Gastroesophageal sphincter (tissue), 3 donors: ENCODE measurements around the gene TPT1.

Experiments
- EP300 ChIP-seq: sonication (generic); formaldehyde crosslinking; IDR thresholded peaks from one replicate; pipeline ENCODE4 v1.6.1; 2017; ENCODE audit warnings: antibody characterized with exemption, mild to moderate bottlenecking
- POLR2A ChIP-seq, 2 donors: fragments of 450-650 bp; IDR thresholded peaks; one replicate each; pipeline ENCODE4 v1.6.1; 2017; ENCODE audit warnings: antibody characterized with exemption in 2 of 2, mild to moderate bottlenecking in 2 of 2, moderate library complexity in 1 of 2
- POLR2AphosphoS5 ChIP-seq: sonication (generic); formaldehyde crosslinking; IDR thresholded peaks from one replicate; pipeline ENCODE4 v1.6.1; 2017; ENCODE audit warnings: antibody characterized with exemption
- TF ChIP-seq, protein P1 (sequence below), 4 experiments: fragments of 200-600 bp in 2 of 4; fragments of 450-650 bp in 2 of 4; sonication (generic) in 1 of 4; IDR thresholded peaks; one replicate each; pipeline ENCODE4 v1.5.1; 2017 to 2019; ENCODE audit warnings: antibody characterized with exemption in 4 of 4, mild to moderate bottlenecking in 2 of 4, moderate library complexity in 2 of 4

DNA sequence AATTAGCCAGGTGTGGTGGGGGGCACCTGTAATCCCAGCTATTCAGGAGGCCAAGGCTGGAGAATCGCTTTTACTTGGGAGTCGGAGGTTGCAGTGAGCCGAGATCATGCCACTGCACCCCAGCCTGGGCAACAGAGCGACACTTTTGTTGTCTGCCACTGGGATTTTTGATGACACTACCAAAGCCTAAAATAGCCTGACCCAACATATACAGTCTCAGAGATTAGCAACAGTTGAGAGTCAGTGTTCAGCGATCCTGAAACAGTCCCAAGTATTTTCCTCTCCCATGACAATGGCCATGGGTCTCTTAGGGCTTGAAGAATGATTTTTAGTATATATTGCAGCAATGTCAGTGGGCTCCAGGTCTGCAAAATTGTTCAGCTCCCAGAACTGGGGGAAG, 44.3 kb upstream of the TPT1 start:
- TF ChIP-seq, protein P1, sequence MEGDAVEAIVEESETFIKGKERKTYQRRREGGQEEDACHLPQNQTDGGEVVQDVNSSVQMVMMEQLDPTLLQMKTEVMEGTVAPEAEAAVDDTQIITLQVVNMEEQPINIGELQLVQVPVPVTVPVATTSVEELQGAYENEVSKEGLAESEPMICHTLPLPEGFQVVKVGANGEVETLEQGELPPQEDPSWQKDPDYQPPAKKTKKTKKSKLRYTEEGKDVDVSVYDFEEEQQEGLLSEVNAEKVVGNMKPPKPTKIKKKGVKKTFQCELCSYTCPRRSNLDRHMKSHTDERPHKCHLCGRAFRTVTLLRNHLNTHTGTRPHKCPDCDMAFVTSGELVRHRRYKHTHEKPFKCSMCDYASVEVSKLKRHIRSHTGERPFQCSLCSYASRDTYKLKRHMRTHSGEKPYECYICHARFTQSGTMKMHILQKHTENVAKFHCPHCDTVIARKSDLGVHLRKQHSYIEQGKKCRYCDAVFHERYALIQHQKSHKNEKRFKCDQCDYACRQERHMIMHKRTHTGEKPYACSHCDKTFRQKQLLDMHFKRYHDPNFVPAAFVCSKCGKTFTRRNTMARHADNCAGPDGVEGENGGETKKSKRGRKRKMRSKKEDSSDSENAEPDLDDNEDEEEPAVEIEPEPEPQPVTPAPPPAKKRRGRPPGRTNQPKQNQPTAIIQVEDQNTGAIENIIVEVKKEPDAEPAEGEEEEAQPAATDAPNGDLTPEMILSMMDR (IDR thresholded peaks at IDR 0.05), result no peak
- TF ChIP-seq POLR2A (IDR thresholded peaks at IDR 0.05), result no peak
- no peak for TF ChIP-seq POLR2AphosphoS5
- no peak for TF ChIP-seq EP300
